ENCODE measurements around the gene SYT9.
"Not testable (repeated sequence)": the region's sequence is repeated elsewhere in the genome, so short reads cannot be mapped to it uniquely, and the experiment has no call there.

SYT9 gene

GRCh38 chr11:7321473-7322450 lies 70.1 kb downstream of the SYT9 start:
- H3K27ac ChIP-seq = no peak overlapping the region
- H3K4me3 ChIP-seq = no peak overlapping the region

GRCh38 chr11:7332451-7332850 lies 80.7 kb downstream of the SYT9 start:
- no peak overlapping the region for H3K27ac ChIP-seq
- H3K4me3 ChIP-seq = no peak overlapping the region

GRCh38 chr11:7332962-7333361 lies 81.3 kb downstream of the SYT9 start:
- Histone ChIP-seq H3K27ac (no peak overlapping the region), H3K4me3 (no peak overlapping the region)

- H3K27ac ChIP-seq, H3K4me3 ChIP-seq: not testable (repeated sequence)
Measured at GRCh38 chr11:7335442-7335841, 83.7 kb downstream of the SYT9 start.

- no peak overlapping the region for H3K27ac ChIP-seq
- no peak overlapping the region for H3K4me3 ChIP-seq
Measured at GRCh38 chr11:7341551-7341950, 89.8 kb downstream of the SYT9 start.

GRCh38 chr11:7347611-7348431 lies 96.1 kb downstream of the SYT9 start:
- no peak overlapping the region for H3K27ac ChIP-seq
- no peak overlapping the region for H3K4me3 ChIP-seq

- H3K4me3 ChIP-seq = no peak overlapping the region
- H3K27ac ChIP-seq = no peak overlapping the region
Measured at GRCh38 chr11:7348432-7349304, 97.0 kb downstream of the SYT9 start.

GRCh38 chr11:7351228-7351627 lies 99.5 kb downstream of the SYT9 start:
- no peak overlapping the region for H3K4me3 ChIP-seq
- H3K27ac ChIP-seq = no peak overlapping the region

GRCh38 chr11:7353100-7353499 lies 101.4 kb downstream of the SYT9 start:
- Histone ChIP-seq H3K4me3 (no peak overlapping the region), H3K27ac (no peak overlapping the region)

GRCh38 chr11:7364660-7365059 lies 113.0 kb downstream of the SYT9 start:
- Histone ChIP-seq H3K27ac (no peak overlapping the region), H3K4me3 (no peak overlapping the region)

GRCh38 chr11:7367803-7368202 lies 116.1 kb downstream of the SYT9 start:
- Histone ChIP-seq H3K27ac (no peak overlapping the region), H3K4me3 (no peak overlapping the region)

- H3K4me3 ChIP-seq = no peak overlapping the region
- no peak overlapping the region for H3K27ac ChIP-seq
Measured at GRCh38 chr11:7376386-7376785, 124.7 kb downstream of the SYT9 start.

- H3K4me3 ChIP-seq = no peak overlapping the region
- H3K27ac ChIP-seq = no peak overlapping the region
Measured at GRCh38 chr11:7381937-7382336, 130.2 kb downstream of the SYT9 start.

GRCh38 chr11:7383406-7383805 lies 131.7 kb downstream of the SYT9 start:
- H3K27ac ChIP-seq = no peak overlapping the region

GRCh38 chr11:7384691-7385090 lies 133.0 kb downstream of the SYT9 start:
- Histone ChIP-seq H3K27ac (no peak overlapping the region), H3K4me3 (no peak overlapping the region)

More at GRCh38 chr11:7383406-7383805, 131.7 kb downstream of the SYT9 start:
- no peak overlapping the region for H3K4me3 ChIP-seq

GRCh38 chr11:7385532-7385931 lies 133.8 kb downstream of the SYT9 start:
- H3K4me3 ChIP-seq = no peak overlapping the region
- H3K27ac ChIP-seq = no peak overlapping the region

- Histone ChIP-seq H3K27ac (no peak overlapping the region), H3K4me3 (no peak overlapping the region)
Measured at GRCh38 chr11:7413961-7414915, 162.5 kb downstream of the SYT9 start.

GRCh38 chr11:7414973-7415817 lies 163.5 kb downstream of the SYT9 start:
- no peak overlapping the region for H3K27ac ChIP-seq
- H3K4me3 ChIP-seq = no peak overlapping the region

Measured in skin epidermis (tissue), 12 donors.